ENCODE data around the gene FAM200C. TPM values are rescaled to one million over a fixed set of nuclear protein-coding genes. Genes with fewer than 3 reads are reported as not detected.
A peak's percentile ranks its signal among the peaks of the same experiment; 100 is the strongest.

FAM200C gene
- total RNA-seq, 1 experiment from 2014 or later: 6.3 TPM

GRCh38 chr5:160359242-160359641, 40.6 kb downstream of the FAM200C start:
- no peak overlapping the region for H3K4me3 ChIP-seq
- no peaks in the 10 kb centered on the region for H3K9me3 ChIP-seq
- no peaks in the 10 kb centered on the region for H3K36me3 ChIP-seq
- H3K27me3 ChIP-seq: no peaks in the 10 kb centered on the region
- no peak for DNase-seq

- Histone ChIP-seq H3K27me3 (no peaks in the 10 kb centered on the region), H3K4me3 (no peak overlapping the region), H3K9me3 (no peaks in the 10 kb centered on the region), H3K36me3 (no peaks in the 10 kb centered on the region)
- DNase-seq: no peak
Observed at GRCh38 chr5:160357861-160358411, 41.9 kb downstream of the FAM200C start.

- Histone ChIP-seq H3K9me3 (no peaks in the 10 kb centered on the region), H3K4me3 (no peak overlapping the region), H3K36me3 (no peaks in the 10 kb centered on the region), H3K27me3 (no peaks in the 10 kb centered on the region)
- DNase-seq: no peak
Observed at GRCh38 chr5:160357394-160357793, 42.5 kb downstream of the FAM200C start.

GRCh38 chr5:160356550-160357347, 43.1 kb downstream of the FAM200C start:
- H3K9me3 ChIP-seq: no peaks in the 10 kb centered on the region
- H3K36me3 ChIP-seq: no peaks in the 10 kb centered on the region
- no peak for DNase-seq
- no peaks in the 10 kb centered on the region for H3K27me3 ChIP-seq
- no peak overlapping the region for H3K4me3 ChIP-seq

- no peaks in the 10 kb centered on the region for H3K9me3 ChIP-seq
- no peaks in the 10 kb centered on the region for H3K27me3 ChIP-seq
- H3K36me3 ChIP-seq: no peaks in the 10 kb centered on the region
- H3K4me3 ChIP-seq: no peak overlapping the region
- DNase-seq: no peak
Observed at GRCh38 chr5:160354666-160355065, 45.2 kb downstream of the FAM200C start.

GRCh38 chr5:160353379-160353778, 46.5 kb downstream of the FAM200C start:
- Histone ChIP-seq H3K4me3 (no peak overlapping the region), H3K9me3 (no peaks in the 10 kb centered on the region)
- peak; percentile 40 for DNase-seq

GRCh38 chr5:160352308-160352707, 47.5 kb downstream of the FAM200C start:
- Histone ChIP-seq H3K4me3 (no peak overlapping the region), H3K9me3 (no peaks in the 10 kb centered on the region), H3K36me3 (no peaks in the 10 kb centered on the region), H3K27me3 (no peaks in the 10 kb centered on the region)
- no peak for DNase-seq

More at GRCh38 chr5:160353379-160353778, 46.5 kb downstream of the FAM200C start:
- no peaks in the 10 kb centered on the region for H3K36me3 ChIP-seq
- no peaks in the 10 kb centered on the region for H3K27me3 ChIP-seq

- no peak overlapping the region for H3K4me3 ChIP-seq
- no peaks in the 10 kb centered on the region for H3K27me3 ChIP-seq
- DNase-seq: no peak
- H3K9me3 ChIP-seq: no peaks in the 10 kb centered on the region
- no peaks in the 10 kb centered on the region for H3K36me3 ChIP-seq
Observed at GRCh38 chr5:160349935-160350303, 49.9 kb downstream of the FAM200C start.

GRCh38 chr5:160349249-160349934, 50.5 kb downstream of the FAM200C start:
- Histone ChIP-seq H3K36me3 (no peaks in the 10 kb centered on the region), H3K9me3 (no peaks in the 10 kb centered on the region)

GRCh38 chr5:160348080-160348479, 51.8 kb downstream of the FAM200C start:
- Histone ChIP-seq H3K9me3 (no peaks in the 10 kb centered on the region), H3K36me3 (no peaks in the 10 kb centered on the region), H3K4me3 (no peak overlapping the region), H3K27me3 (no peaks in the 10 kb centered on the region)
- DNase-seq: no peak

More at GRCh38 chr5:160349249-160349934, 50.5 kb downstream of the FAM200C start:
- Histone ChIP-seq H3K4me3 (no peak overlapping the region), H3K27me3 (no peaks in the 10 kb centered on the region)
- DNase-seq: no peak

GRCh38 chr5:160347448-160347847, 52.4 kb downstream of the FAM200C start:
- Histone ChIP-seq H3K9me3 (no peaks in the 10 kb centered on the region), H3K36me3 (no peaks in the 10 kb centered on the region), H3K4me3 (no peak overlapping the region), H3K27me3 (no peaks in the 10 kb centered on the region)
- DNase-seq: no peak

Other genes starting within 250 kb of the FAM200C start
- gene FABP6, start 170.5 kb downstream of the FAM200C start, total RNA-seq (2014; rRNA removed; shearing (Covaris generic); ENCODE audit: low replicate concordance): 2.6 and 3.9 TPM in 2 replicates
- 0.16 and 8.6 TPM in 2 replicates for gene CCNJL, start 87.5 kb downstream of the FAM200C start, total RNA-seq (2014; rRNA removed; shearing (Covaris generic); ENCODE audit: low replicate concordance)
- 1.2 TPM in 1 of 2 replicates, not detected in the other for gene C1QTNF2, start 29.4 kb downstream of the FAM200C start, total RNA-seq (2014; rRNA removed; shearing (Covaris generic); ENCODE audit: low replicate concordance)
- gene SLU7, start 19.0 kb upstream of the FAM200C start, total RNA-seq (2014; rRNA removed; shearing (Covaris generic); ENCODE audit: low replicate concordance): 42.3 and 88.8 TPM in 2 replicates
- 567 and 761 TPM in 2 replicates for gene PTTG1, start 21.8 kb upstream of the FAM200C start, total RNA-seq (2014; rRNA removed; shearing (Covaris generic); ENCODE audit: low replicate concordance)

Measured in MG63 (cell line).